HG02884 (cell line): ENCODE results near the gene IFITM1.
A peak's percentile ranks its signal among the peaks of the same experiment; 100 is the strongest.

ENCODE experiments used
- ATAC-seq: cut with Tn5 transposase; IDR thresholded peaks from one replicate; pipeline ENCODE4 v1.9.1; 2021; ENCODE audit warnings: mild to moderate bottlenecking, moderate library complexity; ENCODE audit not compliant: unreplicated experiment

Gene IFITM1

DNA sequence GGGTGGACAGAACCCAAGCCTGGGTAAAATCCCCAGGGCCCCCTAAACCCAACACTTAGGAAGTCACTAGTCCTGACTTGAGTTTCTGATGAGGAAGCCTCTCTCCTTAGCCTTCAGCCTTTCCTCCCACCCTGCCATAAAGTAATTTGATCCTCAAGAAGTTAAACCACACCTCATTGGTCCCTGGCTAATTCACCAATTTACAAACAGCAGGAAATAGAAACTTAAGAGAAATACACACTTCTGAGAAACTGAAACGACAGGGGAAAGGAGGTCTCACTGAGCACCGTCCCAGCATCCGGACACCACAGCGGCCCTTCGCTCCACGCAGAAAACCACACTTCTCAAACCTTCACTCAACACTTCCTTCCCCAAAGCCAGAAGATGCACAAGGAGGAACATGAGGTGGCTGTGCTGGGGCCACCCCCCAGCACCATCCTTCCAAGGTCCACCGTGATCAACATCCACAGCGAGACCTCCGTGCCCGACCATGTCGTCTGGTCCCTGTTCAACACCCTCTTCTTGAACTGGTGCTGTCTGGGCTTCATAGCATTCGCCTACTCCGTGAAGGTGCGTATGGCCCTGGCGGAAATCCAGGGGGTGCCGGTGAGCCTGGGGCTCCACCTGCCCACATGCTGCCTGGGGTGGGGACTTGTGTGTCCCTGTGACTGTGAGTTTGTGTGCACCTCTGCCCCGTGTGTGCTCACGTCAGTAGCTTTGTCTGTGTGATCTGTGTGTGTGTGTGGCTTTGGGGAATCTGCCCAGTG, at the start of gene IFITM1:
TSS of gene IFITM1 (plus strand) at position 254 of the 767 bp plus-strand sequence. CDS start at position 385, 131 bp downstream.
- no peak for ATAC-seq

DNA sequence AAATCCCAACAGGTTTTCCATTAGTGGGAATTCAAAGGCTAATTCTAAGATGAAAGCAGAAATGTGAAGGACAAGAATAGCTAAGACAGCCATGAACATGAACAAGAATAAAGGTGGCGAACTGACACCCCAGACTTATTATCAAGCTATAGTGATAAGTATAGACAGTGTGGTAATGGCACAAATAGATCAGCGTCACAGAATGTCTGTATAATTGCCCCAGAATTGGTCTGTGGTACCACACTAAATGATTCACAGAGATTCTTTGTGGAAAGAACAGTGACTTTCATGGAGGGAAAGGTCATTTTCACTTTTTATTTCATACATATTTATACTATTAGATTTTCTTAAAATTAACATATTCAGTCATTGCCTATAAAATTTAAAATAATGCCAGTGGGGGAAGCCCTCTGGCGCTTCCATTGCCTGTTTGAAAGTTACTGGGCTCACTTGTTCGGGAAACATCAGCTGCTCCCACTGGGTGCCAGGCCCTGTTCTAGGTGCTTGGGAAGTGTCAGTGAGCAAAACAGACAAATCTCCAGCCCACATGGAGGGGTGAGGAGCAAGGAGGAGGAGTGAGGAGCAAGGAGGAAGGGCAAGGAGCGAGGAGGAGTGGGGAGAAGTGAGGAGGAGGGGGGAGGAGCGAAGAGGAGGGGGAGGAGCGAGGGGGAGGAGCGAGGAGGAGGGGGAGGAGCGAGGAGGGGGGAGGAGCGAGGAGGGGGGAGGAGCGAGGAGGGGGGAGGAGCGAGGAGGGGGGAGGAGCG, 47.0 kb upstream of the IFITM1 start:
- ATAC-seq: no peak

DNA sequence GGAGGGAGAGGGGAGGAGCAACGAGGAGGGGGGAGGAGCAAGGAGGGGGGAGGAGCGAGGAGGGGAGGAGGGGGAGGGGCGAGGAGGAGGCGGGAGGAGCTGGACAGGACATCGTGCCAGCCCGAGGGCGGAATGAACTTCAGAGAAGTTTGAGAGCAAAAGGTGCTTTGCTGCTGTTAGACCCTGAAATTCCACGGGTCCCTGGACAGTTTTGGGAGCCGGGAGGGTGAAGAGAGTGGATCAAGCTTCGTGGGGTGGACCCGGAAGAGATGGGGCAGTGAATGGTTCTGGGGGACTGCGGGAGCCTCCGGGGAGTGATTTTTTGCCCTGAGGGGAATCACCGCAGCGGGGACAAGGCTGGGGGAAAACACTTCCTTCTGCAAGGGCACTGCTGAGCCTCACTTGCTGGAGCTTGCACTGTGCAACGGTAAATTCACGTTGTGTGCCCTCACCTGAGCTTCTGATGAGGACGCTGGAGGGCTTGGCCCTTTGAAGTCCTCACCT, 46.3 kb upstream of the IFITM1 start:
- no peak for ATAC-seq

DNA sequence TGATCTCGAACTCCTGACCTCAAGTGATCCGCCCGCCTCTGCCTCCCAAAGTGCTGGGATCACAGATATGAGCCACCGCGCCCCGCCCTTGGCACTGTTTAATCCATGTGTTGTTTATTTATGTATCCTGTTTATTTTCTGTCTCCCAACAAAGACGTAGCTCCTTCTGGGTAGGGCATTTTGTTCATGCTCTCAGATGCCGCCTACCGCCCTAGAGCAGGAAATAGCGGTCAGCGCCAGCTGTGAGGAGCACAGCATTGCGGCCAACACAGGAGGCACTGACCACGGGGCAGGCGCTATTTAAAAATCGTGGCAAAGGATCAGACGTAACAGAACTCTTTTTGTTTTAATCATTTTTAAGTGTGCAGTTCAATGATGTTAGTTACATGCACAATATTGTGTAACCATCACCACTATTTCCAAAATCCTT, 45.1 kb upstream of the IFITM1 start:
- peak; percentile 25 for ATAC-seq

DNA sequence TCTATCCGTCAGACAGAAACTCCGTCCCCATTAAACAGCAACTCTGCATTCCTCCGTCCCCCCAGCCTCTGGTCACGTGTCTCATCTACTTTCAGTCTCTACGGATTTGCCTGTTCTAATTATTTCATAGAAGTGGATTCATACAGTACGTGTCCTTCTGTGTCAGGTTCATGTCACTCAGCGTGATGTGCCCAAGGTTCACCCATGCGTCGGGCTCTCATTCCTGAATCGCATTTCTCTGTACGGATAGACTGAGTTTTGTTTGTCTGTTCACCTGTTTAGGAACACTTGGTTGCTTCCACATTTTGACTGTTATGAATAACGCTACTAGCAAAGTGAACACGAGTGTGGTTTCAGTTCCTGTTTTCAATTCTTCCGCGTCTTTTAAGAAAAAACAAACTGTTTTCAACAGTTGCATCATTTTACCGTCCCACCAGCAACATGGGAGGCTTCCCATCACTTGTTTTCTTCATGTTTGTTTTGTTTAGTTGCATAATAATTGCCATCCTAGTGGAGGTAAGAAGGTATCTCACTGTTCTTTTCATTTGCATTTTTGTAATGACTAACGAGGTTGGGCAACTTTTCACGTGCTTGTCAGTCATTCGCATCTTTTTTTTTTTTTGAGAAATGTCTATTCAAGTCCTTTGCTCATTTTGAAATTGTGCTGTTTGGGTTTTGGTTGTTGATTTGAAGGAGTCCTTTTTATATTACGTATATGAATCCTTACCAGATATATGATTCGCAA, 44.5 kb upstream of the IFITM1 start:
- peak; percentile 72 for ATAC-seq

DNA sequence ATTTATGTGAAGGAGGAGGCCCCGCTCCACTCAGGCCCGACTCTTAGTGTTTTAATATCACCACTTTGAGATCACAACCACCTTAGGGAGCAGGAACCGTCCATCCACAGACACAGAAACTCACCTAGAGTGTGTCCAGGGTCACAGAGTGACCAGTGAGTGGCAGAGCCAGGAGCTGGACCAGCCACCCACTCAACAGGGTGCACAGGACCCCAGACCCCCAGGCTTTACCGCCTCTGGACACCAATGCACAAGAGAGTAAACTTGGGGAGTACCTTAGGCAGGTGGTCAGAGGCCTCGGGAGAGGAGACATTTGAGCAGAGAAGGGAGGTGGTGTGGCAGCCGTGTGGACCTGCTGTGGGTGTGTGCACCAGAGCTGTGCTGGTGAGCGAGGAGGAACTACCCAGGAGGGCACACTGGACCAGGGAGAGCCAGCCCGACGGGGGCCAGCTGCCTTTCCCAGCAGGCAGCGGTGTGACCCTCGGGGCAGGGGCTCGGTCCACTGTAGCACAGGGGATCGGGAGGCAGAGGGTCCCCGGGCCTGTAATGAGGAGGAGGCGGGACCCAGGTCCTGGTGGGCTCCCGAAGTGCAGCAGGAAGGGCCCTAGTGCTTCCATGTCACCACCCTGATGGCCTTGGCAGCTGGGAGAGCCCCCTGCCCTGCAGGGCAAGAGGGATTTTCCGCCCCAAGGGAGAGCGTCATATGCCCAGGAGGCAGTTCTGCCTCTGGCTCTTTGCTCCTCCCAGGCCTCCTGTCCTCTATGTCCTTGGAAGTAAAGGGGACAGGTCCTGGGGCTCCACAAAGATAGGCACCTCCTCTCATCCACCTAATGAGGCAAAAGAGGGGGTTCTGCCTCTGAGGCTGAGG, 43.2 kb upstream of the IFITM1 start:
- no peak for ATAC-seq

DNA sequence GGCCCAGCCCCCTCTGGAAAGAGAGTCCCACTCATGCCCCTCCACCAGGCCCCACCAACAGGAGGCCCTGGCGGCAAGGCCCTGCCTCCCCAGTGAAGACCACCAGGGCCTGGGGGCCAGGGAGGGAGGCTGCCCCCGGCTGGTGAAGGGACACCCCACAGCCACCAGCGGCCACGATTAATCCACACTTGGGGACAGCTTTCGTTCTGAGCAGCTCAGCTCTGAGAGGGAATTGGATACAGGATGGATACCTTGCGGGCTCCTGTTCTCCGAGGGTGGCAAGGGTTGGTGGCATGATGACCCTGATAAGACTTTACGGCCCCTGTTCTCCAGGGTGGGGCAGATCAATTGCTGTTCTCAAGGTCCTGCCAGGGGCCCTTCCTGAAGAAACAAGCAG, 42.5 kb upstream of the IFITM1 start:
- ATAC-seq: no peak

DNA sequence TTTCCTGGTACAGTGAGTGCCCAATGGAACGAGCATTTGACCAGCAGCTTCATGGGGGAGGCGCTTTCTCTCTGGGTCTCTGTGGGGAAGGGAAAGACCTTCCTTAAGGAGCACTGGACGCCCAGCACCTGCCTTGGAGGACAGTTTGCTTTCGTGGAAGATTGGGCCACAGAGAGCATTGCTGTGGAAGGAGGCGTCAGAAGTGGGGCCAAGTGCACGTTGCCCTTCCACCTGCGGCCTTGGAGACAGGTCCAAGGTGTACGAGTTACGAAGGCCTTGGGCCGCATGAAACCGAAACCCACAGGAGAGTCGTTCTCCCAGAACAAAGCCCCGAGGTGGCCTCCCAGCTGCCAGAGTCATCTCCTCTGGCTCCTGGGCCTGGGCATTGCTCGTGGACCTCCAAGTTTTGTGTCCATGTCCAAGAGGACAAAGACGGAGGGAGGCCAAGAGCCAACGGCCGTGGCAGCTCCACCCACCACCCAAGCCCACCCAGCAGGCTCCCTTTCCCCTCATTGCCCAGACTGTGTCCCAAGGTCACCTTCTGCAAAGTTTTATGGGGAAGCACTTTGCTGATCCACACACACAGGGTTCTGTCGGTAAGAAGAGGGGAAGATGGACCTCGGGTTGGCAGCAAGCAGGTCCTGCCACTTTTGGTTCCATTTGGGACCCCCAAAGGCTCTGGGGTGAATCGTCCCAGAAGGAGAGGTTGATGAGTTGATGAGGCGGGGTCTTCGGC, 41.5 kb upstream of the IFITM1 start:
- ATAC-seq: no peak

DNA sequence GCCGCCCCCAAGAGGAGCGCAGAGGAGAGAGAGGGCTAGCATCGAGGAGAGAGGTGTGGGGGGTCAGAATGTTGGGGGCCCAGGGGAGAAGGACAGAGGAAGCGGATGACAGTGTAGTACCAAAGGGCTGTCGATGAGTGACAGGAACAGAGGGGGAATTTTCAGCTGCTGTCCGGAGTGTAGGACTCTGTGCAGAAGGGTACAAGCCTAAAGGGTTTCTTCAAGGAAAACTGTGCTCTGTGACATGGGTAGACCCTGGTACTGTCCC, 41.0 kb upstream of the IFITM1 start:
- no peak for ATAC-seq

DNA sequence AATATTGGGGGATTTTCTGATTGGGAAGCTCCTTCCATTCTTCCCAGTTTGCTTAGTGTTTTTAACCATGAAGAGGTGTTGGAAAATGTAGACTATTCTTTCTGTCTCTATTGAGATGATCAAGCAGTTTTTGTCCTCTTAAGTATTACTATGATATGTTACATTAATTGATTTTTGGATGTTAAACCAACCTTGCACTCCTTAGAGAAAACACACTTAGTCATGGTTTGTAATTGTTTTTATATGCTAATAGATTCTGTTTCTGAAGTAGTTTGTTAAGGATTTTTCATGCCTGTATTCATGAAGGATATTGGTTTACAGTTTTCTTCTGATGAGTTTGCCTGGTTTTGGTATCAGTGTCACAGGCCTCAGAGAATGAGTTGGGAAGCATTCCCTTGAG, 37.6 kb upstream of the IFITM1 start:
- ATAC-seq: no peak

DNA sequence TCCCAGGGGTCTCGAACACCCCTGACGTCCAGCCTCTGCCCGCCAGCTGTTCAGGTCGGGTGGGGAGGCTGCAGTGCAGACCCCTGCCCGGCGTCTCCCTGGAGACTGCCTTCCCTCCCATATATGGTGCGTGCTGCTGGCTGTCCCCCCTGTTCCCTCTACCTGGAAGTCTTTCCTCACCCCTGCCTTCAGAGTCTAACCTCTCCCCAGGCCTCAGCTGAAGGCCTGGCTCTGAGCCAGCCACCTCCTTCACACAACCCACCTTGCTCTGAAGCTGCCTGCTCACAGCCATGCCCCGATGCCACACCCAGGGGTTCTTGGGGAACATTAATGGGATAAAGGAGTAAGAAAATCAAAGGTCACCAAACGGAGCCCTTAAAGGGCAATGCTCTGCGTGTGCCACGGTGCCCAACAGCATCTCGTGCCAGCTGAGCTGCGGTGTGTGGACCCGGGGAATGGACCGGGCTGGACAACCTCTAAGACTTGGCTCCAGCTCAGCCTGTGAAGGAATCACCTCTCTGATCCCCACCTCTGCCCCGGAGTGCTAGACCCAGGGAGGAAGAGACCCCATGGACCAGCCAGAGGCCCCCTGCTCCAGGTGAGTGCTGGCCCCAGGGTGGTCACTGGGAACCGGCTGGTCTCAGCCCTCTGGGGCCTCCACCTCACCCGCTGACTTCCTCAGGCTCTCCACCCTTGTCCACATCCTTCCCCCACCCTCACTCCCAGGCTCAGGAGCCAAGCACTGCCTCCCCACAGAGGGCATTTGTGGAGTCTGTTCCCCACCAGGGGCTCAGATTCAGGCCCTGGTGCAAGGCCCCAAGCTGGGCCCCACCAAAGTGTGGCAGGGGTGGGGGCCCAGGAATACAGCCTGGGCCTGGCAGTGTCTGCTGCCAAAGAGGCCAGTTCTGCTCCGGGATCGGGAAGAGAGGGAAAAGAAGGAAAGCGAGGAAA, 35.6 kb upstream of the IFITM1 start, which contains the start of gene NLRP6:
TSS of gene NLRP6 (plus strand) at position 407 of the 951 bp plus-strand sequence. CDS start at position 570, 163 bp downstream.
- no peak for ATAC-seq

DNA sequence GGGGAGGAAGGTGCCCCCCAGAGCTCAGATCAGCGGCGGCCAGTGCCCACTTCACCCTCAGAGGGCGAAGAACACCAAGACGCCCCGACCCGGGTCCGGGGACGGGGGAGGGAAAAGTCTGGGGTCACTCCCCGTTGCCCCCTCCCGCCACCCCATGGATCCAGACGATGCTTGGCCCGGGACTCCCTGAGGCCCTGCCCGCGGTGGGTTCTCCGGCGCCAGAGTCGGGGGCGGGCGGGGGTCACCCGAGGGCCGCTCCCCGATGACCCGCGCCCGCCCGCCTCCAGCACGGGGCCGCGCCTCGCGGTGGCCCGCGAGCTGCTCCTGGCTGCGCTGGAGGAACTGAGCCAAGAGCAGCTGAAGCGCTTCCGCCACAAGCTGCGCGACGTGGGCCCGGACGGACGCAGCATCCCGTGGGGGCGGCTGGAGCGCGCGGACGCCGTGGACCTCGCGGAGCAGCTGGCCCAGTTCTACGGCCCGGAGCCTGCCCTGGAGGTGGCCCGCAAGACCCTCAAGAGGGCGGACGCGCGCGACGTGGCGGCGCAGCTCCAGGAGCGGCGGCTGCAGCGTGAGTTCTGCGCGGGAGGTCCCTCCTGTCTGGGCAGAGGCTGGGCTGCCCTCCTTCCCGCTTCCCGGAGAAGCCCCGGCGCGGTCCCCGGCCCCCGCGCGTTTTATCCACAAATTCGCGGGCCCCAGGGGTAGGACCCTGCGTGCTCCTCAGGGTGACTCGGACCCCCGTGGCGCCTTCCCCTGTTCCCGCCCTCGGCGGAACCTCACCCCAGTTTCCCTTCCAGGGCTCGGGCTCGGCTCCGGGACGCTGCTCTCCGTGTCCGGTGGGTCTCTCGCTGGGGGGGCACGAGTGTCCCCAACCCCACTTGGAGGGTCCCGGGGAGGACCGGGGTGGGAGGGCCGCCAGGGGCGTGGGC, 34.5 kb upstream of the IFITM1 start:
- no peak for ATAC-seq

DNA sequence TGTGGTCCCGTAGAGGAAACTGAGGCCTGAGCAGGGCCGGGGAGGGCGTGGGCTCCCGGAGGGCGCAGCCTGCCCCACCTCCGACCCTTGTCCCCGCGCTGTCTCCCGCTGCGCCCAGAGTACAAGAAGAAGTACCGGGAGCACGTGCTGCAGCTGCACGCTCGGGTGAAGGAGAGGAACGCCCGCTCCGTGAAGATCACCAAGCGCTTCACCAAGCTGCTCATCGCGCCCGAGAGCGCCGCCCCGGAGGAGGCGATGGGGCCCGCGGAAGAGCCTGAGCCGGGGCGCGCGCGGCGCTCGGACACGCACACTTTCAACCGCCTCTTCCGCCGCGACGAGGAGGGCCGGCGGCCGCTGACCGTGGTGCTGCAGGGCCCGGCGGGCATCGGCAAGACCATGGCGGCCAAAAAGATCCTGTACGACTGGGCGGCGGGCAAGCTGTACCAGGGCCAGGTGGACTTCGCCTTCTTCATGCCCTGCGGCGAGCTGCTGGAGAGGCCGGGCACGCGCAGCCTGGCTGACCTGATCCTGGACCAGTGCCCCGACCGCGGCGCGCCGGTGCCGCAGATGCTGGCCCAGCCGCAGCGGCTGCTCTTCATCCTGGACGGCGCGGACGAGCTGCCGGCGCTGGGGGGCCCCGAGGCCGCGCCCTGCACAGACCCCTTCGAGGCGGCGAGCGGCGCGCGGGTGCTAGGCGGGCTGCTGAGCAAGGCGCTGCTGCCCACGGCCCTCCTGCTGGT, 33.7 kb upstream of the IFITM1 start:
- ATAC-seq: no peak

DNA sequence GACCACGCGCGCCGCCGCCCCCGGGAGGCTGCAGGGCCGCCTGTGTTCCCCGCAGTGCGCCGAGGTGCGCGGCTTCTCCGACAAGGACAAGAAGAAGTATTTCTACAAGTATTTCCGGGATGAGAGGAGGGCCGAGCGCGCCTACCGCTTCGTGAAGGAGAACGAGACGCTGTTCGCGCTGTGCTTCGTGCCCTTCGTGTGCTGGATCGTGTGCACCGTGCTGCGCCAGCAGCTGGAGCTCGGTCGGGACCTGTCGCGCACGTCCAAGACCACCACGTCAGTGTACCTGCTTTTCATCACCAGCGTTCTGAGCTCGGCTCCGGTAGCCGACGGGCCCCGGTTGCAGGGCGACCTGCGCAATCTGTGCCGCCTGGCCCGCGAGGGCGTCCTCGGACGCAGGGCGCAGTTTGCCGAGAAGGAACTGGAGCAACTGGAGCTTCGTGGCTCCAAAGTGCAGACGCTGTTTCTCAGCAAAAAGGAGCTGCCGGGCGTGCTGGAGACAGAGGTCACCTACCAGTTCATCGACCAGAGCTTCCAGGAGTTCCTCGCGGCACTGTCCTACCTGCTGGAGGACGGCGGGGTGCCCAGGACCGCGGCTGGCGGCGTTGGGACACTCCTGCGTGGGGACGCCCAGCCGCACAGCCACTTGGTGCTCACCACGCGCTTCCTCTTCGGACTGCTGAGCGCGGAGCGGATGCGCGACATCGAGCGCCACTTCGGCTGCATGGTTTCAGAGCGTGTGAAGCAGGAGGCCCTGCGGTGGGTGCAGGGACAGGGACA, 32.9 kb upstream of the IFITM1 start:
- no peak for ATAC-seq

DNA sequence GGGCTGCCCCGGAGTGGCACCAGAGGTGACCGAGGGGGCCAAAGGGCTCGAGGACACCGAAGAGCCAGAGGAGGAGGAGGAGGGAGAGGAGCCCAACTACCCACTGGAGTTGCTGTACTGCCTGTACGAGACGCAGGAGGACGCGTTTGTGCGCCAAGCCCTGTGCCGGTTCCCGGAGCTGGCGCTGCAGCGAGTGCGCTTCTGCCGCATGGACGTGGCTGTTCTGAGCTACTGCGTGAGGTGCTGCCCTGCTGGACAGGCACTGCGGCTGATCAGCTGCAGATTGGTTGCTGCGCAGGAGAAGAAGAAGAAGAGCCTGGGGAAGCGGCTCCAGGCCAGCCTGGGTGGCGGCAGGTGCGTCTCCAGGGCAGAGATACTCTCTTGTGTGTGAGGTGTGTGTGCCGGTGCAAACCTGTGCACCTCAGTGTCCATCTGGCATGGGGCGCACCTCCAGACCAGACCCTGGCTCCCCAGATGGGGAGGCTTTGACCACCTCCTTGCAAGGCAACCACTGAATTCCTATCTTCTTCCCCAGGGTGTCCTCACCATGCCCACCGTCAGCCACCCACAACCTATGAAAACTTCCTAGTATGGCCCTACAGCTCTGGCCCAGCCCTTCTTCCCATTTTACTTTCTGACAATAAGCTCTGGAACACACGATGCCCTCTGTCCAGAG, 32.2 kb upstream of the IFITM1 start:
- no peak for ATAC-seq

DNA sequence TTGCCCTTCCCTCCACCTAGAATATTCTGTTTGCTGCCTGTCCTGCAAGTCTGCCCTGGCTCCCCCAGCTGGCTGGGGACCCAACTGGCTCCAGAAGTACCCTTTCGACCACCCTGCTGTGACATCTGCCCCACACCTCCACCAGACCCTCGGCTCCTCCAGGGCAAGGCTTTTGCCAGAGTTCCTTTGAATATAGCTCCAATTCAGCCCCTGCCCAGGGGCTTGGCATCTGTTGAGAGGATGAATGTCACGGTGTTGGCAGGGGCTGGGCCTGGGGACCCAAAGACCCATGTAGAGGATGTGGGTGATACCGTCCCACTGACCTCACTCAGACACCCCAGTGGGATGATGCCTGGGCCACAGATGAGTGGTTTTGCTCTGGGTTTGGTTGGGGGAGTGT, 31.7 kb upstream of the IFITM1 start:
- ATAC-seq: no peak
